HCT116 (cell line): Measurements from ENCODE around the gene ALK. TPM values are rescaled to one million over a fixed set of nuclear protein-coding genes. Genes with fewer than 3 reads are reported as not detected.
"Not testable (repeated sequence)": the region's sequence is repeated elsewhere in the genome, so short reads cannot be mapped to it uniquely, and the experiment has no call there.

Experiments used
- ATAC-seq: fragments of 200-7000 bp; cut with Tn5 transposase; 2 replicates; pipeline ENCODE4 v1.9.1; 2020; ENCODE audit warnings: mild to moderate bottlenecking, moderate library complexity
- BruUV-seq: library from RNA; stranded (reverse); fragments of 400-500 nt; replicated peaks from 2 replicates; lab custom pipeline; 2021; lab: Mats Ljungman, UMichigan
- CTCF ChIA-PET: fragments of 300-600 bp; sonication (Branson Sonifier 250); formaldehyde crosslinking; loops from one replicate; lab custom pipeline; 2021; ENCODE audit warnings: antibody characterized with exemption; lab: Charles Lee
- POLR2A ChIA-PET: fragments of 300-600, 350-600 bp; sonication (Branson Sonifier 250); formaldehyde crosslinking; loops from one replicate; lab custom pipeline; 2021; ENCODE audit warnings: antibody characterized with exemption; lab: Charles Lee
- RAD21 ChIA-PET, 2 experiments: fragments of 300-600 bp; sonication (Branson Sonifier 250); formaldehyde crosslinking; loops; one replicate each; lab custom pipeline; 2023; ENCODE audit warnings: low total read pairs in 2 of 2; ENCODE audit not compliant: uncharacterized antibody in 2 of 2, unreplicated experiment in 2 of 2, low non-redundant PET in 1 of 2; lab: Charles Lee
- DNase-seq: peaks from one replicate; pipeline ENCODE4 v3.0.0-alpha.2; 2010; ENCODE audit warnings: low read depth, low spot score
- H2AFZ ChIP-seq: fragments of 200-600 bp; shearing (Covaris generic), sonication (generic); 2 replicates; pipeline ENCODE4 v1.6.1; 2017; ENCODE audit warnings: low read depth, mixed run types, mixed read lengths, antibody characterized with exemption, low read length; ENCODE audit not compliant: poor library complexity, severe bottlenecking
- H3K27ac ChIP-seq: 2 replicates; pipeline ENCODE4 v1.5.1; 2012; ENCODE audit warnings: low read depth, low read length
- H3K27me3 ChIP-seq: fragments of 200-600 bp; sonication (generic); 2 replicates; pipeline ENCODE4 v1.6.1; 2016; ENCODE audit warnings: mixed run types, low read length, mixed read lengths; ENCODE audit not compliant: insufficient read depth
- H3K36me3 ChIP-seq, 2 experiments: fragments of 200-500 bp in 1 of 2; fragments of 200-600 bp in 1 of 2; sonication (Bioruptor generic) in 1 of 2; sonication (generic) in 1 of 2; 2 replicates each; pipeline versions ENCODE4 v1.5.1 to v1.6.1; 2014 to 2016; ENCODE audit warnings: low read length in 2 of 2, inconsistent platforms in 1 of 2, mixed read lengths in 1 of 2, mixed run types in 1 of 2; ENCODE audit not compliant: insufficient read depth in 2 of 2, control insufficient read depth in 1 of 2
- H3K4me1 ChIP-seq, 2 experiments: fragments of 200-600 bp in 1 of 2; sonication (generic) in 1 of 2; 2 replicates each; pipeline versions ENCODE4 v1.5.1 to v1.6.1; 2012 to 2017; ENCODE audit warnings: low read length in 2 of 2, inconsistent platforms in 1 of 2, mild to moderate bottlenecking in 1 of 2, mixed read lengths in 1 of 2, mixed run types in 1 of 2, moderate library complexity in 1 of 2; ENCODE audit not compliant: insufficient read depth in 2 of 2, control insufficient read depth in 1 of 2
- H3K4me2 ChIP-seq: fragments of 200-600 bp; sonication (generic); 2 replicates; pipeline ENCODE4 v1.6.1; 2017; ENCODE audit warnings: mixed run types, low read length, mixed read lengths
- H3K4me3 ChIP-seq, 2 experiments: fragments of 200-600 bp in 1 of 2; sonication (generic) in 1 of 2; replicated peaks in 1 of 2; 2 replicates each; pipeline ENCODE4 v1.5.1; 2011 to 2016; ENCODE audit warnings: low read length in 2 of 2, control low read depth in 1 of 2, low read depth in 1 of 2, mild to moderate bottlenecking in 1 of 2, mixed read lengths in 1 of 2, mixed run types in 1 of 2
- H3K79me2 ChIP-seq: fragments of 200-600 bp; sonication (generic); 2 replicates; pipeline ENCODE4 v1.6.1; 2017; ENCODE audit warnings: mild to moderate bottlenecking, mixed run types, low read length, moderate library complexity, mixed read lengths; ENCODE audit not compliant: insufficient read depth
- H3K9ac ChIP-seq: fragments of 200-600 bp; sonication (generic); 2 replicates; pipeline ENCODE4 v1.6.1; 2016; ENCODE audit warnings: low read length, mixed read lengths
- H3K9me2 ChIP-seq: fragments of 200-600 bp; sonication (generic), shearing (Covaris generic); 2 replicates; pipeline ENCODE4 v1.6.1; 2017; ENCODE audit warnings: mixed run types, mild to moderate bottlenecking, moderate library complexity; ENCODE audit not compliant: insufficient read depth
- H3K9me3 ChIP-seq, 2 experiments: fragments of 200-500 bp in 1 of 2; fragments of 200-600 bp in 1 of 2; sonication (Bioruptor generic) in 1 of 2; sonication (generic) in 1 of 2; 2 replicates each; pipeline ENCODE4 v1.6.1; 2014 to 2017; ENCODE audit warnings: low read length in 2 of 2, mixed read lengths in 2 of 2, inconsistent platforms in 1 of 2, low read depth in 1 of 2, mild to moderate bottlenecking in 1 of 2, mixed run types in 1 of 2, moderate library complexity in 1 of 2; ENCODE audit not compliant: control insufficient read depth in 1 of 2, insufficient read depth in 1 of 2
- H4K20me1 ChIP-seq: fragments of 200-600 bp; sonication (generic), shearing (Covaris generic); 2 replicates; pipeline ENCODE4 v1.6.1; 2017; ENCODE audit warnings: mixed run types, mild to moderate bottlenecking, moderate library complexity; ENCODE audit not compliant: insufficient read depth
- ATF3 ChIP-seq: IDR thresholded peaks from 2 replicates; pipeline ENCODE4 v1.6.1; 2012
- CTCF ChIP-seq, 3 experiments: fragments of 200-600 bp in 1 of 3; sonication (generic) in 1 of 3; IDR thresholded peaks in 2 of 3; conservative IDR thresholded peaks in 1 of 3; 2 replicates each; pipeline ENCODE4 v1.5.1; 2012 to 2017; ENCODE audit warnings: low read depth in 2 of 3, low read length in 2 of 3, antibody characterized with exemption in 1 of 3, borderline replicate concordance in 1 of 3, control low read depth in 1 of 3, mild to moderate bottlenecking in 1 of 3, mixed read lengths in 1 of 3, mixed run types in 1 of 3, moderate library complexity in 1 of 3; ENCODE audit not compliant: insufficient read depth in 1 of 3
- EGR1 ChIP-seq: IDR thresholded peaks from 2 replicates; pipeline ENCODE4 v1.6.1; 2012; ENCODE audit warnings: low read depth
- EZH2 ChIP-seq: fragments of 200-600 bp; sonication (generic); IDR thresholded peaks from 2 replicates; pipeline ENCODE4 v1.6.1; 2017; ENCODE audit warnings: antibody characterized with exemption, mixed run types
- JUND ChIP-seq: IDR thresholded peaks from 2 replicates; pipeline ENCODE4 v1.6.1; 2012
- MAX ChIP-seq: IDR thresholded peaks from 2 replicates; pipeline ENCODE4 v1.6.1; 2012
- POLR2A ChIP-seq: IDR thresholded peaks from 2 replicates; pipeline ENCODE4 v1.7.0; 2011; ENCODE audit warnings: borderline replicate concordance; ENCODE audit not compliant: insufficient read depth, insufficient read length; ENCODE audit errors: extremely low read depth
- RAD21 ChIP-seq: IDR thresholded peaks from 2 replicates; pipeline ENCODE4 v1.6.1; 2012; ENCODE audit warnings: low read depth, mild to moderate bottlenecking
- SRF ChIP-seq: IDR thresholded peaks from 2 replicates; pipeline ENCODE4 v1.6.1; 2012; ENCODE audit warnings: low read depth
- YY1 ChIP-seq: IDR thresholded peaks from 2 replicates; pipeline ENCODE4 v1.6.1; 2011; ENCODE audit warnings: low read length, low read depth, moderate library complexity, mild to moderate bottlenecking; ENCODE audit not compliant: insufficient replicate concordance; ENCODE audit errors: extremely low read depth
- ZBTB33 ChIP-seq: IDR thresholded peaks from 2 replicates; pipeline ENCODE4 v1.6.1; 2011; ENCODE audit warnings: mild to moderate bottlenecking, low read length, moderate library complexity; ENCODE audit not compliant: insufficient replicate concordance; ENCODE audit errors: extremely low read depth
- ZNF274 ChIP-seq: fragments of 200-500 bp; sonication (Bioruptor generic); IDR thresholded peaks from 2 replicates; pipeline ENCODE4 v1.6.1; 2014; ENCODE audit warnings: mild to moderate bottlenecking, low read depth, low read length, inconsistent platforms
- intact Hi-C: fragments of 100-400 bp; cut with micrococcal nuclease; formaldehyde crosslinking; loops from 2 replicates; pipeline ENCODE4 v1.10.0; 2022
- total RNA-seq: library from RNA; stranded (reverse); gene quantifications from one replicate; pipeline ENCODE4 v1.2.1, GENCODE V29; 2021; ENCODE audit not compliant: unreplicated experiment

ALK gene
- total RNA-seq, 1 experiment from 2014 or later: not detected

- H3K9ac ChIP-seq, H3K4me2 ChIP-seq, H3K9me3 ChIP-seq, DNase-seq, H3K4me1 ChIP-seq, POLR2A ChIA-PET, H3K79me2 ChIP-seq, H4K20me1 ChIP-seq, H2AFZ ChIP-seq, H3K9me2 ChIP-seq, H3K27ac ChIP-seq, H3K4me3 ChIP-seq, ATAC-seq, BruUV-seq, RAD21 ChIA-PET, CTCF ChIA-PET, intact Hi-C loops, H3K36me3 ChIP-seq: not testable (repeated sequence)
- H3K27me3 ChIP-seq: peaks cover 27% of the 10 kb centered on the region; the same call in 1 of the 2 replicates
These were observed 676.2 kb downstream of the ALK start for GRCh38 chr2:29245035-29245741.

- TF ChIP-seq ZNF274 (no peak), RAD21 (no peak), EZH2 (no peak), SRF (no peak), POLR2A (no peak), MAX (no peak), EGR1 (no peak), CTCF (IDR thresholded peaks at IDR 0.05 in 2 of 3, conservative IDR thresholded peaks at IDR 0.05 in 1 of 3; ENCODE audit: borderline replicate concordance in 1 of 3, insufficient read depth in 1 of 3, low read depth in 2 of 3, low read length in 2 of 3) (no peak), ZBTB33 (no peak), JUND (no peak), YY1 (no peak), ATF3 (no peak)
- H3K9me3 ChIP-seq: no peaks in the 10 kb centered on the region
- no peaks in the 10 kb centered on the region for H3K9me2 ChIP-seq
- intact Hi-C loops: no loop called here
- CTCF ChIA-PET: no interaction called here
- no peaks in the 10 kb centered on the region for H3K4me1 ChIP-seq
- H3K9ac ChIP-seq: no peak overlapping the region
- no peak overlapping the region for H3K4me3 ChIP-seq
- no peak overlapping the region for H2AFZ ChIP-seq
- no peak overlapping the region for H3K4me2 ChIP-seq
- no peaks in the 10 kb centered on the region for H3K36me3 ChIP-seq
- DNase-seq (no peak), ATAC-seq (no peak)
- no TSS peak for BruUV-seq
- no peaks in the 10 kb centered on the region for H4K20me1 ChIP-seq
- no peak overlapping the region for H3K27ac ChIP-seq
- H3K79me2 ChIP-seq: no peaks in the 10 kb centered on the region
- POLR2A ChIA-PET: no interaction called here
- RAD21 ChIA-PET: no interaction called here
- H3K27me3 ChIP-seq: peaks cover 28% of the 10 kb centered on the region; the same call in 1 of the 2 replicates
These were observed 678.6 kb downstream of the ALK start for GRCh38 chr2:29242621-29243375.
